ENCODE results near the gene CDC42. TPM values are rescaled to one million over a fixed set of nuclear protein-coding genes. Genes with fewer than 3 reads are reported as not detected.
A peak's percentile ranks its signal among the peaks of the same experiment; 100 is the strongest.

Gene CDC42
- total RNA-seq, 4 donors from 2014 or later: 108 to 223 (median 200) TPM

DNA sequence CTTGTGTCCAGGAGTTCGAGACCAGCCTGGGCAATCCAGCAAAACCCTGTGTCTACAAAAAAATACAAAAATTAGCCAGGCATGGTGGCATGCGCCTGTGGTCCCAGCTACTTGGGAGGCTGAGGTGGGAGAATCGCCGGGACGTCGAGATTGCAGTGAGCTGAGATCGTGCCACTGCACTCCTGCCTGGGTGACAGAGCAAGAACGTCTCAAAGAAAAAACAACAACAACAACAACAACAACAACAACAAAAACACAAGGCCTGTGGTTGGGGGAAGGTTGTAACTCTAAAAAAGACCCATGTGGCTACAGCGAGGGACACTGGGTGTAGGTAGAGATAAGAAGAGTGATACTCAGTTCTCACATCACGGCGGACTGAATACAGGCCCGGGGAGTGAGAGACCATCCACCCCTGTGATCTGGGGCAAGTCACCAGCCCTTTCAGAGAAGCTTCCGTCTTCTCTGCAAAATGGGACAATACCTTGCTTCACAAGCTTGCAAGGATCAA lies 848 bp upstream of the CDC42 start:
- H3K27me3 ChIP-seq: no peaks in the 10 kb centered on the region
- 88% methylated on average over 13 of the region's 13 CpGs for WGBS
- no peak overlapping the region for H3K27ac ChIP-seq
- DNase-seq (ENCODE audit: low spot score in 2 of 2): peak in 1 of 2 donors; percentile 46
- no peaks in the 10 kb centered on the region for H3K36me3 ChIP-seq
- H3K4me3 ChIP-seq: no peak overlapping the region
- peaks cover 43% of the 10 kb centered on the region for H3K4me1 ChIP-seq
- TF ChIP-seq EP300 (IDR thresholded peaks at IDR 0.05) (no peak), POLR2AphosphoS5 (IDR thresholded peaks at IDR 0.05) (no peak), POLR2A (IDR thresholded peaks at IDR 0.05) (no peak)
- TF ChIP-seq, protein P1, sequence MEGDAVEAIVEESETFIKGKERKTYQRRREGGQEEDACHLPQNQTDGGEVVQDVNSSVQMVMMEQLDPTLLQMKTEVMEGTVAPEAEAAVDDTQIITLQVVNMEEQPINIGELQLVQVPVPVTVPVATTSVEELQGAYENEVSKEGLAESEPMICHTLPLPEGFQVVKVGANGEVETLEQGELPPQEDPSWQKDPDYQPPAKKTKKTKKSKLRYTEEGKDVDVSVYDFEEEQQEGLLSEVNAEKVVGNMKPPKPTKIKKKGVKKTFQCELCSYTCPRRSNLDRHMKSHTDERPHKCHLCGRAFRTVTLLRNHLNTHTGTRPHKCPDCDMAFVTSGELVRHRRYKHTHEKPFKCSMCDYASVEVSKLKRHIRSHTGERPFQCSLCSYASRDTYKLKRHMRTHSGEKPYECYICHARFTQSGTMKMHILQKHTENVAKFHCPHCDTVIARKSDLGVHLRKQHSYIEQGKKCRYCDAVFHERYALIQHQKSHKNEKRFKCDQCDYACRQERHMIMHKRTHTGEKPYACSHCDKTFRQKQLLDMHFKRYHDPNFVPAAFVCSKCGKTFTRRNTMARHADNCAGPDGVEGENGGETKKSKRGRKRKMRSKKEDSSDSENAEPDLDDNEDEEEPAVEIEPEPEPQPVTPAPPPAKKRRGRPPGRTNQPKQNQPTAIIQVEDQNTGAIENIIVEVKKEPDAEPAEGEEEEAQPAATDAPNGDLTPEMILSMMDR (IDR thresholded peaks at IDR 0.05): no peak
- no peaks in the 10 kb centered on the region for H3K9me3 ChIP-seq

DNA sequence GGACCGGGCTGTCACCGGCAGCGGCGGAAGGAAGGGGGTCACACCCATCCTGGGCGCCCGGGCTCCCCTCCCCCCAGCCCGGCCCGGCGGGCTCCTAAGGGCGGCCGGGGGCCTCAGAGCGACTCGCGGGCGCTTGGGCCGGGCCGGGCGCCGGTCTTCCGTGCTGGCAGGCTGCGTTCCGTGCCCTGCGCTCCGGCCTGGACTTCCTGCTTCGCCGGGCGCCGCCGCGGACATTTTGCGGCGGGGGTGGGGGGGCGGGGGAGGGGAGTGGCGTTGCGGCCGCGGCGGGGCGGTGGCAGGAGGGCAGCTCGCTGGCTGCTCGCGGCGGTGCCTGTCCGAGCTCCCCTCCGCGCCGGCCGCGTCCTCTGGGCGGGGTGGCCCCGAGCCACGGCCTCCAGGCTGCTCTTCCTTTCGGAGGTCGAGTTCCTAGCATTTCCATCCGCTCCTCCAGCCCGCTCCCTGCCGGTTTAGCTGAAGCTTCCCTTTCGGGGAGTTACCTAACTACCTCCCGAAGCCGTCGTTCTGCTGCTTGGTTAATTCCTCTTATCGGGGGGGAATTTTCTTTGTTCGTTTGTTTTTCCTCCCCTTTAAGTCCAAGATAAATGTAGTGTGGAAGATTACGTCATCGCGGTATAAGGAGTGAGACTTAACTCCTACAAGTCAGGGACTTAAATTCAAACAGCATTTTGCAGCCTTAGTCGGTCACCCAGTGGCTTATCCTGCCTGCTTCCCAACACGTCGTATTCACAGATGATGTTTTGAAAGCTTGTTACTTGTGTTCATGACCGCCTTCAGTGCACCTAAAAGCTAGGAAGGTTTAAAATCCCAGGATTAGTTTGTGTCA lies 730 bp downstream of the CDC42 start:
- WGBS: under 1% methylated on average over 24 of the region's 70 CpGs
- H3K27ac ChIP-seq: peak overlapping the region; percentile 97
- H3K9me3 ChIP-seq: no peaks in the 10 kb centered on the region
- peaks cover 10% of the 10 kb centered on the region for H3K36me3 ChIP-seq
- DNase-seq (ENCODE audit: low spot score in 2 of 2): peak; percentile 79 to 82
- no peaks in the 10 kb centered on the region for H3K27me3 ChIP-seq
- H3K4me1 ChIP-seq: peaks cover 57% of the 10 kb centered on the region
- peak overlapping the region; percentile 66 for H3K4me3 ChIP-seq
- no peak for TF ChIP-seq POLR2A (IDR thresholded peaks at IDR 0.05)
- TF ChIP-seq POLR2AphosphoS5 (IDR thresholded peaks at IDR 0.05): peak in 1 of 3 donors; percentile 51
- TF ChIP-seq, protein P1 (IDR thresholded peaks at IDR 0.05): no peak

DNA sequence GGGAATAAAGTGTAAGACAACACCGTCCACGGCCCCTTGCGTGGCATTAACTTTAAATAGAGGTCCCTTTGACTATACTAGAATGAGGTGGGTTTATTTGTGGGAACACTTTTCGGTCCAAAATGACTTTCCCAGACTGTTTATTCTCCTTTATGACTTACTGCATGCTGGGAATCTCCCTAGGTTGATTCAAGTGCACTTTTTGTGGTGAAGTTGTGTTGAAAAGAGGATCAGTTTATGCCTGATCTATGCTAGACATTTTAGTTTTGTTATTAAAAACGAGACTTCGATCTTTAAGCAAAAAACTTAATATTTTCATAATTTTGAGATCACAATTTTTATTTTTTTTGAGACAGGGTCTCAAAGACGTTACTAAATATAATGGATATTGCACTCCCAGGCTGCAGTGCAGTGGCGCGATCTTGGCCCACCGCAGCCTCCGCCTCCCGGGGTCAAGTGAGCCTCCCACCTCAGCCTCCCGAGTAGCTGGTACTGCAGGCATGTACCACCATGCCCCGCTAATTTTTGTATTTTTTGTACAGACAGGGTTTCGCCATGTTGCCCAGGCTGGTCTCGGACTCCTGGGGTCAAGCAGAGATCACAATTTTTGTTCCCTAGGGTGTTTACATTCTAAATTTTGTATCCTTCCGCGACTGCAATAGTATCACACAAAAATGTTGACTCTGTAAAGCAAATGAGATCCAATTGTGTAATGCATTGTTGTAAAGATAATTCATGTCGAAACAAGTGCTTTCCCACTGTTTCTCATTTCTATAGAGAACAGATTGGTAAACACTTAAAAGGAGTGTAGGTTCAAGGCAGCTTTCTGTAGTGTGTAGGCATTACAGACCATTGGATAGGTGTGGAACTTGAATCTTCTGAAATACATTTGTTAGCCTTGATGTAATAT lies 1.6 kb downstream of the CDC42 start:
- Histone ChIP-seq H3K27me3 (no peaks in the 10 kb centered on the region), H3K4me1 (peaks cover 56% of the 10 kb centered on the region), H3K4me3 (peak overlapping the region; percentile 66), H3K9me3 (no peaks in the 10 kb centered on the region), H3K27ac (peak overlapping the region; percentile 97), H3K36me3 (peaks cover 13% of the 10 kb centered on the region)
- peak; percentile 32 to 46 for DNase-seq (ENCODE audit: low spot score in 2 of 2)
- TF ChIP-seq POLR2AphosphoS5 (IDR thresholded peaks at IDR 0.05) (no peak), EP300 (IDR thresholded peaks at IDR 0.05) (no peak)
- WGBS: 44% methylated on average over 19 of the region's 19 CpGs

DNA sequence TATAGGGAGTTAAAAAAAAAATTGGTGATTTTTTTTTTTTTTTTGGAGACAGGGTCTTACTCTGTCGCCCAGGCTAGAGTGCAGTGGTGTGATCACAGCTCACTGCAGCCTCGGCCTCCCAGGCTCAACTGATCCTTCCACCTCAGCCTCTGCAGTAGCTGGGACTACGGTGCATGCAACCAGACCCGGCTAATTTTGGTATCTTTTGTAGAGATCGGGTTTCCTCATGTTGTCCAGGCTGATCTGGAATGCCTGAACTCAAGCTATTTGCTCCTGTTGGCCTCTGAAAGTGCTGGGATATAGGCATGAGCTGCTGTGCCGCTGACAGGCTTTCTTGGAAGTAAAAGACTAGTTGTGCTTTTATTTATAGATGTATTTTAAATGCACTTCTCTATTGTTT lies 3.0 kb downstream of the CDC42 start:
- Histone ChIP-seq H3K4me3 (peak overlapping the region; percentile 22), H3K4me1 (peaks cover 64% of the 10 kb centered on the region)
- 35% methylated on average over 6 of the region's 6 CpGs for WGBS

DNA sequence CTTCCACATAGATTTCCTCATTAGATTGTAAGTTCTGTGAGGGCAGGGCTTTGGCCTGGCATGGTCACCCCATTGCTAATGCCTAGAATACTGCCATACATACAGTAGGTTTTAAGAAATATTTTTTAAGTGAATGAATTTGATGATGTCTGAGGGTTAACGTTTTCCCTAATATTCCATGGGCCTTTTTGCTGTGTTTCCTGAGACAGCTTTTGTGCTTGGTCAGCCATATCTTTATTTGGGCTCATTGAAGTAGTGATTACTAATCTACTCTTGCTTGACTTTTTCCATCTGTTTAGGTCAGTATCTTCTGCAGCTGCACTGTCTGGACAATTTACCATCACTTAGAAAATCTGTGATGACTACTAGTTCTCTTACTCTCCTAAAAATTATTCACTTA lies 3.5 kb downstream of the CDC42 start:
- H3K27me3 ChIP-seq: no peaks in the 10 kb centered on the region
- no peak overlapping the region for H3K27ac ChIP-seq
- peaks cover 13% of the 10 kb centered on the region for H3K36me3 ChIP-seq
- peak; percentile 11 to 13 for DNase-seq (ENCODE audit: low spot score in 2 of 2)
- H3K4me3 ChIP-seq: peak overlapping the region; percentile 22
- peaks cover 70% of the 10 kb centered on the region for H3K4me1 ChIP-seq
- 5% methylated on average over 1 of the region's 1 CpG for WGBS
- TF ChIP-seq EP300 (IDR thresholded peaks at IDR 0.05) (no peak), POLR2AphosphoS5 (IDR thresholded peaks at IDR 0.05) (no peak), POLR2A (IDR thresholded peaks at IDR 0.05) (no peak)
- TF ChIP-seq, protein P1 (IDR thresholded peaks at IDR 0.05): no peak
- no peaks in the 10 kb centered on the region for H3K9me3 ChIP-seq

More for the DNA sequence above, 3.0 kb downstream of the CDC42 start:
- no peak overlapping the region for H3K27ac ChIP-seq
- TF ChIP-seq POLR2AphosphoS5 (IDR thresholded peaks at IDR 0.05) (no peak), POLR2A (IDR thresholded peaks at IDR 0.05) (no peak), EP300 (IDR thresholded peaks at IDR 0.05) (no peak)
- TF ChIP-seq, protein P1 (IDR thresholded peaks at IDR 0.05): no peak
- H3K27me3 ChIP-seq: no peaks in the 10 kb centered on the region
- no peaks in the 10 kb centered on the region for H3K9me3 ChIP-seq
- DNase-seq (ENCODE audit: low spot score in 2 of 2): peak; percentile 37 to 47
- peaks cover 13% of the 10 kb centered on the region for H3K36me3 ChIP-seq

Measured in suprapubic skin (tissue), 4 donors.